ENCODE results near the gene RTN4R. TPM values are rescaled to one million over a fixed set of nuclear protein-coding genes. Genes with fewer than 3 reads are reported as not detected.

RTN4R gene
- total RNA-seq, 1 experiment from 2014 or later = 11.1 TPM

DNA sequence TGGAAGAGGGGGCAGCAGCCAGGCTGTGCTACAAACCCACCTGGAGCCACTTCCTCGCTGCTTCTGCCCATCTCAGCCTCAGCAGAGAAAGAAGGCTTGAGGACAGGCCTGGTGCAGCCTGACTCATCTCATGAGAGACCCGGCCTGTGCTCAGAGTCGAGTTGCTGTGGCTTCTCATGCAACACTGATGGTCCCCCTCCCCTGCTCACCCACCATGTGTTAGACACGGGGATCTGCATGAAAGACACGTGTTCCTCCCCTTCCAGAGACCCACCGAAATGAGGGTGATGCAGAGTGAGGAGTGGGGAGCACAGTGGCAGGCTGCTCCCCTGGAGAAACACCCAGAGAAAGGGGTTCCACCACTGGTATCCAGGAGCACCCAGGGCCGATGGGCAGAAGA lies 15.0 kb downstream of the RTN4R start:
- POLR2A ChIA-PET = no interaction called here
- intact Hi-C loops (cut with micrococcal nuclease; ENCODE audit: unreplicated experiment) = no loop called here
- Histone ChIP-seq H3K9me3 (no peaks in the 10 kb centered on the region), H3K4me1 (no peaks in the 10 kb centered on the region), H3K4me3 (ENCODE audit: low read depth, low read length) (no peak overlapping the region), H3K36me3 (ENCODE audit: control insufficient read depth, insufficient read depth, low read length) (no peaks in the 10 kb centered on the region), H3K27me3 (replicated peaks; ENCODE audit: control insufficient read depth, insufficient read depth, low read length) (no peaks in the 10 kb centered on the region)
- no peak overlapping the region for H3K27ac Mint-ChIP-seq (ENCODE audit: unreplicated experiment)
- no peak overlapping the region for H3K4me3 Mint-ChIP-seq (ENCODE audit: unreplicated experiment)
- no TSS peak for BruUV-seq (replicated peaks)
- H3K9me3 Mint-ChIP-seq (ENCODE audit: unreplicated experiment) = no peaks in the 10 kb centered on the region
- CTCF ChIA-PET = no interaction called here
- no peak for DNase-seq
- no peaks in the 10 kb centered on the region for H3K4me1 Mint-ChIP-seq (ENCODE audit: low read depth, unreplicated experiment)
- no peaks in the 10 kb centered on the region for H3K27me3 Mint-ChIP-seq (ENCODE audit: insufficient read depth, unreplicated experiment)
- TF ChIP-seq, protein P1, sequence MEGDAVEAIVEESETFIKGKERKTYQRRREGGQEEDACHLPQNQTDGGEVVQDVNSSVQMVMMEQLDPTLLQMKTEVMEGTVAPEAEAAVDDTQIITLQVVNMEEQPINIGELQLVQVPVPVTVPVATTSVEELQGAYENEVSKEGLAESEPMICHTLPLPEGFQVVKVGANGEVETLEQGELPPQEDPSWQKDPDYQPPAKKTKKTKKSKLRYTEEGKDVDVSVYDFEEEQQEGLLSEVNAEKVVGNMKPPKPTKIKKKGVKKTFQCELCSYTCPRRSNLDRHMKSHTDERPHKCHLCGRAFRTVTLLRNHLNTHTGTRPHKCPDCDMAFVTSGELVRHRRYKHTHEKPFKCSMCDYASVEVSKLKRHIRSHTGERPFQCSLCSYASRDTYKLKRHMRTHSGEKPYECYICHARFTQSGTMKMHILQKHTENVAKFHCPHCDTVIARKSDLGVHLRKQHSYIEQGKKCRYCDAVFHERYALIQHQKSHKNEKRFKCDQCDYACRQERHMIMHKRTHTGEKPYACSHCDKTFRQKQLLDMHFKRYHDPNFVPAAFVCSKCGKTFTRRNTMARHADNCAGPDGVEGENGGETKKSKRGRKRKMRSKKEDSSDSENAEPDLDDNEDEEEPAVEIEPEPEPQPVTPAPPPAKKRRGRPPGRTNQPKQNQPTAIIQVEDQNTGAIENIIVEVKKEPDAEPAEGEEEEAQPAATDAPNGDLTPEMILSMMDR (IDR thresholded peaks at IDR 0.05; ENCODE audit: insufficient read depth in 1 of 2, low read depth in 1 of 2, low read length in 1 of 2, severe bottlenecking in 1 of 2, unreplicated experiment in 1 of 2) = no peak
- H3K36me3 Mint-ChIP-seq (ENCODE audit: insufficient read depth, unreplicated experiment) = no peaks in the 10 kb centered on the region

DNA sequence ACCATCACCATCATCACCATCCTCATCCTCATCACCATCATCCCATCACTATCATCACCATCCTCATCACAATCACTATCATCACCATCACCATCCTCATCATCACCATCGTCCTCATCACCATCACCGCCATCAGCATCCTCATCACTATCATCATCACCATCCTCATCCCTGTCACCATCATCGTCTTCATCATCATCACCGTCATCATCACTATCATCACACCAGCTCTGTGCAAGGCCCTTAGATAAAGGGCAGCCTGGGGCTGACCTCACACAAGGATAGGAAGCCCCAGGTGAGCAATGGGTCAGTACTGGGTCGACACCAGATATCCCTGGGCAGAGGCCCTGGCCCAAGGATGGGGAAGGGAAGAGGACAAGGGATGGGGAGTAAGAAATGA lies 16.1 kb downstream of the RTN4R start:
- Mint-ChIP-seq H3K4me3 (ENCODE audit: unreplicated experiment) (no peak overlapping the region), H3K9me3 (ENCODE audit: unreplicated experiment) (no peaks in the 10 kb centered on the region), H3K27ac (ENCODE audit: unreplicated experiment) (no peak overlapping the region), H3K36me3 (ENCODE audit: insufficient read depth, unreplicated experiment) (no peaks in the 10 kb centered on the region), H3K27me3 (ENCODE audit: insufficient read depth, unreplicated experiment) (no peaks in the 10 kb centered on the region), H3K4me1 (ENCODE audit: low read depth, unreplicated experiment) (no peaks in the 10 kb centered on the region)
- intact Hi-C loops (cut with micrococcal nuclease; ENCODE audit: unreplicated experiment) = no loop called here
- no TSS peak for BruUV-seq (replicated peaks)
- CTCF ChIA-PET = no interaction called here
- Histone ChIP-seq H3K36me3 (ENCODE audit: control insufficient read depth, insufficient read depth, low read length) (no peaks in the 10 kb centered on the region), H3K4me1 (no peaks in the 10 kb centered on the region), H3K27me3 (replicated peaks; ENCODE audit: control insufficient read depth, insufficient read depth, low read length) (no peaks in the 10 kb centered on the region), H3K9me3 (no peaks in the 10 kb centered on the region), H3K4me3 (ENCODE audit: low read depth, low read length) (no peak overlapping the region)
- no peak for DNase-seq
- TF ChIP-seq, protein P1 (IDR thresholded peaks at IDR 0.05; ENCODE audit: insufficient read depth in 1 of 2, low read depth in 1 of 2, low read length in 1 of 2, severe bottlenecking in 1 of 2, unreplicated experiment in 1 of 2) = no peak
- POLR2A ChIA-PET = no interaction called here

DNA sequence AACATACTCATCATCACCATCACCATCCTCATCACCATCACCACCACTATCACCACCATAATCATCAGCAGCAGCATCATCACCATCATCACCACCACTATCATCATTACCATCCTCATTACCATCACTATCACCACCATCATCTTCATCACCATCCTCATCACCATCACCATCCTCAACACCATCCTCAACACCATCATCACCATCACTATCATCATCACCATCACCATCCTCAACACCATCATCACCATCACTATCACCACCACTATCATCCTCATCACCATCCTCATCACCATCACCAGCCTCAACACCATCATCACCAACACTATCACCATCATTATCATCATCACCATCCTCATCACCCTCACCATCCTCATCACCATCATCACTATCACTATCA lies 16.6 kb downstream of the RTN4R start:
- H3K27me3 ChIP-seq (replicated peaks; ENCODE audit: control insufficient read depth, insufficient read depth, low read length) = no peaks in the 10 kb centered on the region
- H3K36me3 Mint-ChIP-seq (ENCODE audit: insufficient read depth, unreplicated experiment) = no peaks in the 10 kb centered on the region
- no peaks in the 10 kb centered on the region for H3K9me3 ChIP-seq
- no peaks in the 10 kb centered on the region for H3K4me1 Mint-ChIP-seq (ENCODE audit: low read depth, unreplicated experiment)
- no peaks in the 10 kb centered on the region for H3K27me3 Mint-ChIP-seq (ENCODE audit: insufficient read depth, unreplicated experiment)
- no peak for DNase-seq
- no peak overlapping the region for H3K4me3 ChIP-seq (ENCODE audit: low read depth, low read length)
- POLR2A ChIA-PET = no interaction called here
- no TSS peak for BruUV-seq (replicated peaks)
- CTCF ChIA-PET = no interaction called here
- no peaks in the 10 kb centered on the region for H3K36me3 ChIP-seq (ENCODE audit: control insufficient read depth, insufficient read depth, low read length)
- intact Hi-C loops (cut with micrococcal nuclease; ENCODE audit: unreplicated experiment) = no loop called here
- H3K9me3 Mint-ChIP-seq (ENCODE audit: unreplicated experiment) = no peaks in the 10 kb centered on the region
- no peak overlapping the region for H3K27ac Mint-ChIP-seq (ENCODE audit: unreplicated experiment)
- no peaks in the 10 kb centered on the region for H3K4me1 ChIP-seq
- TF ChIP-seq, protein P1 (IDR thresholded peaks at IDR 0.05; ENCODE audit: insufficient read depth in 1 of 2, low read depth in 1 of 2, low read length in 1 of 2, severe bottlenecking in 1 of 2, unreplicated experiment in 1 of 2) = no peak
- H3K4me3 Mint-ChIP-seq (ENCODE audit: unreplicated experiment) = no peak overlapping the region

Data from Caco-2 (cell line).